Keratinocyte (primary cell): Measurements from ENCODE around the gene CLEC3B.

Experiments
- EZH2 ChIP-seq: IDR thresholded peaks from one replicate; pipeline ENCODE4 v1.6.1; 2012; ENCODE audit warnings: inconsistent platforms, mild to moderate bottlenecking, low read length, moderate library complexity
- TF ChIP-seq, protein P1 (sequence below), 3 experiments: IDR thresholded peaks in 1 of 3; conservative IDR thresholded peaks in 1 of 3; optimal IDR thresholded peaks in 1 of 3; 2 replicates in 2 of 3; 3 replicates in 1 of 3; pipeline versions ENCODE3 to v1.5.1; 2011; ENCODE audit warnings: low read length in 3 of 3, mild to moderate bottlenecking in 3 of 3, moderate library complexity in 2 of 3, control low read depth in 1 of 3, inconsistent platforms in 1 of 3; ENCODE audit not compliant: insufficient read depth in 2 of 3; ENCODE audit errors: extremely low read depth in 1 of 3

DNA sequence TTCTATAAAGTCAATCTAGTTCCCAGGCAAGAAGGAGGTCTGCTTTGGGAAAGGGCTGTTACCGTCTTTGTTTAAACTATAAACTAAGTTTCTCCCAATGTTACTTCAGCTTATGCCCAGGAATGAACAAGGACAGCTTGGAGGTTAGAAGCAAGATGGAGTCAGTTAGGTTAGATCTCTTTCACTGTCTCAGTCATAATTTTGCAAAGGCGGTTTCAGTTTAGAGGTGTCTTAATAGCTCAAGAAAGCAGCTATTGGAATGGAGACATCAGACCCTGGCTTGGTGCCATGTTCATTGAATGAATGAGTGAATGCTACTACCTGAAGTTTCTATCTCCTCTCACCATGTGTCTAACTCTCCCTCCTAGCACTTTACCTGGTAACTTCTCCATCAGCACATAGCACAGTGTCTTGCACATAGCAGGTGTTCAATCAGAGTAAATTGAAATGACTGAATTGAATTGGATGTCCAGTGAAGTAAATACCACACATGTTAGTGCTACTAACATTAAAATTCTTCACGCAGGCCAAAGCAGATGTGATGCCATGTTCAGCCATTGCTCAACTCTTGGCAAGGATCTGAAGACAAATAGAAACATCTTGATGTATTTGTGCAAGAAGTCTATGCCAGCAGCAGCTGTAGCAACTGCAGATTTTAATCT is 28.2 kb downstream of the CLEC3B start:
- TF ChIP-seq, protein P1, sequence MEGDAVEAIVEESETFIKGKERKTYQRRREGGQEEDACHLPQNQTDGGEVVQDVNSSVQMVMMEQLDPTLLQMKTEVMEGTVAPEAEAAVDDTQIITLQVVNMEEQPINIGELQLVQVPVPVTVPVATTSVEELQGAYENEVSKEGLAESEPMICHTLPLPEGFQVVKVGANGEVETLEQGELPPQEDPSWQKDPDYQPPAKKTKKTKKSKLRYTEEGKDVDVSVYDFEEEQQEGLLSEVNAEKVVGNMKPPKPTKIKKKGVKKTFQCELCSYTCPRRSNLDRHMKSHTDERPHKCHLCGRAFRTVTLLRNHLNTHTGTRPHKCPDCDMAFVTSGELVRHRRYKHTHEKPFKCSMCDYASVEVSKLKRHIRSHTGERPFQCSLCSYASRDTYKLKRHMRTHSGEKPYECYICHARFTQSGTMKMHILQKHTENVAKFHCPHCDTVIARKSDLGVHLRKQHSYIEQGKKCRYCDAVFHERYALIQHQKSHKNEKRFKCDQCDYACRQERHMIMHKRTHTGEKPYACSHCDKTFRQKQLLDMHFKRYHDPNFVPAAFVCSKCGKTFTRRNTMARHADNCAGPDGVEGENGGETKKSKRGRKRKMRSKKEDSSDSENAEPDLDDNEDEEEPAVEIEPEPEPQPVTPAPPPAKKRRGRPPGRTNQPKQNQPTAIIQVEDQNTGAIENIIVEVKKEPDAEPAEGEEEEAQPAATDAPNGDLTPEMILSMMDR (optimal IDR thresholded peaks at IDR 0.05 in 1 of 3, IDR thresholded peaks at IDR 0.05 in 1 of 3, conservative IDR thresholded peaks at IDR 0.05 in 1 of 3; ENCODE audit: extremely low read depth in 1 of 3, insufficient read depth in 2 of 3, low read length in 3 of 3) = no peak
- no peak for TF ChIP-seq EZH2
